Measurements from ENCODE around the gene CYP19A1.
"Not testable (repeated sequence)": the region's sequence is repeated elsewhere in the genome, so short reads cannot be mapped to it uniquely, and the experiment has no call there.

The CYP19A1 gene

DNA sequence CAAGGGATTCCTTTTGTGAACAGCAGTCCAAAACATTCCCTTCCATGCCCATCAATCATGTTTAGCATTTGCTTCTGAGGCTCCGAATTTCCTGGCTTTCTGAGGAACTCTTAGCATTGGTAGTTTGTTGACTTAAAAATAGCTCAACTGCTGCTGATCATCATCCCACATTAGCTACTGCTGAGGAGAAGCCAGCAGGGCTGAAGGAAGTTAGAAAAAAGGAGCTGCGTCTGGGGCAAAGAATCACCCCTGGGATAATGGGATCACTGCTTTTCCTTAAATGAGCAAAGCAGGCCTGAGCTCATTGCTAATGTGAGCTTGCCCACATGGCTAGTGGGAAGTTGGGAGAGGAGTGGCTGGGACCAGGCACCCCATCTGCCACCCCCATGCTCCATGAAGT is 39.8 kb downstream of the CYP19A1 start:
- no peak for DNase-seq (ENCODE audit: low read depth, low spot score)

DNA sequence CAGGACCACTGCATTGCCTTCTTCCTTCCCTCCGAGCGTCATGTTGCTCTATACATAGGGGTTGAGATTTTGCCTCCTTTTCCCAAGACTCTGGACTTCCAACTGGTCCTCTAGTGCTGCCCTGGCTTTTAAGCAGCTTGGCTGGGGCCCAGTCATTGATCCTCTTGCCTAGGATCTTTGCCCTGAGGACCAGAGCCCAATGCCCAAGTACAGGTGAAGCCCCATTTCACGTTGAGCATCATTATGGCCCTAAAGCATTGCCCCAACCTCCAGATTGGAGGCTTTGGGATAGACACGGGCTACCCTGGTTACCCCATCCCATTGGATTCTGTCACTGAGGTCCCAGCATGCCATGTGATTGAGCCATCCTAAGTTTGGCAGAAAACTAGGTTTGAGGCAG is 47.7 kb downstream of the CYP19A1 start:
- DNase-seq (ENCODE audit: low read depth, low spot score), result no peak

DNA sequence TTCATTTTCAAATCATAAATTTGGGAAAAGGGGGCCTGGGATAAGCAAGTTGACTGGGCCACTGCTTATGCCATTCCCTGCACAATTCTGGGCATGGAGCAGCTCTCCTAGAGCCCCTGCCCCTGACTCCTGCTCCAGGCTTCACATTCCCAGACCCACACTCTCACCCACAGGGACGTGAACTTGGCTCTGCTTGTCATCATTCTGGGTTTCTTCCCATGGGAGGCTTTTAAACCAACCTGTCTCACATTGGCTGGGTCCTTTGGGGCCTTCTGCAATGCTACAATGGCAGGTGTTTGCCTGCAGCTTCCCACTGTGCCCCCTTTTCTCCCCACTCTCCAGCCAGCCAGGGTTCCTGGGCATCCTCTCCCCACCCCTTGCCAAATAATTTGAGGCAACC is 49.1 kb downstream of the CYP19A1 start:
- DNase-seq (ENCODE audit: low read depth, low spot score), result no peak

DNA sequence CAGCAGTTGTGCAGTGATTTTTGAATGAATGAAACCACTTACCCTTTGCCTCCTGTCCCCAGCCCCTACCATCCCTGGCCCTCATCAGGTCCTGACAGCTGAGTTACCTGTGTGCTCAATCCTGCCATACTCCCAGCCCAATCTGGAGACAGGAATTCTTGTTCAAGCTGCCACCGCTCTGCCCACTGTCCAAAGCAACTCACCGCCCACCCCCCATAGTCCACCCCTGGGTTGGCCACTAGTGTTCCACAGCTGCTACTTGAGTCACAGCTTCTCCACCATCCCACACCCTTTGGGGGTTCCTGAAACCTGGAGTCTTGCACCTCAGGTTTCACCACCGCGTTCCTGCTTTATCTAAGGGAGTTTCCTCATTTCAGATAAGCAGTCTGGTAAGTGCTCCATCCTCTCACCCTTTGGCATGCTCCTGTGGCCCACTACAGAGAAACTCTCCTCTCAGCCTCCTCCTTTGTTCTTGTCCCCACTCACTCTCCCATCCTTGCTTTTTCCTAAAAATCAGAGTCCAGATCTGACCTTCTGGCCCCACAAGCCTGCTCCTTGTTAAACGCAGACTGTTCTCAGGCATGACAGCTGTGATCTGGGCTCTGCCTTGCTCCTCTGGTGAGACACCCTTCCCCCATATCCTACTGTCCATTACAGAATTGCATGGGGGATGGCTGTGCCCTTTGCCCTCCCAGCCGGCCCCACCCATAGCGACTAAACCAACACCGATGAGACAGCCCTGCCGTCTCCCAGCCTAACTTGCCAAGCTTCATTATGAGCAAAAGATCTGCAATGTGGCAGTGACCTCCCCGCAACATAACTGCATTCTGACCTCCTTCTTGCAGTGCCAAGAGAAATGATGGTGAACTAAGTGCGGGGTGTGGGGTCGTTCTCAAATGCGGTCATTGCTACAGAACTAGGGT is 50.0 kb downstream of the CYP19A1 start:
- no peak for DNase-seq (ENCODE audit: low read depth, low spot score)

DNA sequence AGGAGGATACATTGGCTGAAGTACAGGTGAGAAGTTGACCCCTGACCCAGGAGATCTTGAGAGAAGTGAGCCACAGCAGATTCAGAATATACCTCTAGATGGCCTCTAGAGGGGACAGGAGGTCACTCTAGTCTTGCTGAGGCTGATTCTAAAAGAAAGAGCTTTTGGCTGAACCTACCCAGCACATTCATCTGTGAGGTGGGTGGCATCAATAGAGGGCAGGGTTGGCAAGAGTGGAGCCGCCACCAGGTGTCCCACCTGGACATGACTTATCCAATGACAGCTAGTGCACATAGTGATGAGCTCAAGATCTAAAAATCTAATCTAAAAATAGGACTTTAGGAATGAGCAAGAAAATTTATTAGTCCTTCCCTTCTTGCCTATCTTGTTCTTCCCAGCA is 51.6 kb downstream of the CYP19A1 start:
- no peak for DNase-seq (ENCODE audit: low read depth, low spot score)

DNA sequence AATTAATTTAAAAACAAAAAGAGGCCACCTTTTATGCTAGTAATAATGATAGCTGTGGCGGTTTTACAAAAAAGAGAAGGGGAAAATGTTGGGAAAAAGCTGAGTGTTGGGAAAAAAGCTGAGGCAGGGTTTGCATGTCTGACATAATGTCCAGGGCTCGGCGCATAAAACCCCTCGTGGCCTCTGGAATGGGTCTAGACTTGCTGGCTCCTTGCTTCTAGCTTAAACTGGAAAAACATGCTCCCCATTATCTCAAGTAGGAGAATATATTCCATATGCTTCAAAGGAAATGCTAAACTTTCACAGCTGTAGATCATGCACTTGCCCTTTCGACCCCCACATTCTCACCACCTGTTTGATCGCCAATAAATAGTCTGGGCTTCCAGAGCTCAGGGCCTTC is 53.0 kb downstream of the CYP19A1 start:
- no peak for DNase-seq (ENCODE audit: low read depth, low spot score)

DNA sequence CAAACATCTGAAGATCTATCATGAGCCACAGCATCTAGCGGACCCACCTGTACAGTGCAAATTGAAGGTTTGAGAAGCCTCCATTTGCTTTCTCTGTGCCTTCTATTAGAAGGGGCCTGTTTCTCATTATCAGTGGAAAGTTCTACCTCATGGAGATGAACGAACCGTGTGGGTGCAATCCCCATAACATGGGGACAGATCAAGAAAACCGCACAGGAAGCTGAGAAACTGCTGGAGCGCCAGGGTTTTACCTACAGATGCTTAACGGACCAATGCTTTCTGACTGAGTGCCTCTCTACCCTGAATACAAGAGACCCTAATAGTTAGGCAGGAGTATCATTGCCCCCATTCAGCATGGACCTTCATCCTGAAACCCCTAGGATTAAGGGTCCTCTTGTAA is 53.5 kb downstream of the CYP19A1 start:
- no peak for DNase-seq (ENCODE audit: low read depth, low spot score)

DNA sequence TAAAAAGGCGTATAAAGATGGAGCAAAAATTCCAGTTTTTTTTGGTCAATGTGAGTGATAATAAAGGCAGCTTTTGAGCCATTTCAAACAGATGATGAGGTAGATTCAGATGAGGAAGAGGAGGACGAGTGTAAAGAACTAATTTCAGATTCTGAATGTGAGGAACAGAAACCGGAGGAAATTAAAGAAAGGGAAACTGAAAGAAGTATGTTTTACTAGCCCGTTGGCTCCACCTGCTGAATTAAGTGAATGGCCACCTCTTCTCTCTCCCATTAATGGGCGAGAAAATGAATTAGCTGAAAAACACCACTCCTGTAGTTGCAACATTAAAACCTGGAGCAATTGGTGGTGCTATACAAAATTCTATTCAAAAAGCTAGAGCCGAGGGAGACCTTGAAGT is 55.4 kb downstream of the CYP19A1 start:
- DNase-seq (ENCODE audit: low read depth, low spot score), result no peak

DNA sequence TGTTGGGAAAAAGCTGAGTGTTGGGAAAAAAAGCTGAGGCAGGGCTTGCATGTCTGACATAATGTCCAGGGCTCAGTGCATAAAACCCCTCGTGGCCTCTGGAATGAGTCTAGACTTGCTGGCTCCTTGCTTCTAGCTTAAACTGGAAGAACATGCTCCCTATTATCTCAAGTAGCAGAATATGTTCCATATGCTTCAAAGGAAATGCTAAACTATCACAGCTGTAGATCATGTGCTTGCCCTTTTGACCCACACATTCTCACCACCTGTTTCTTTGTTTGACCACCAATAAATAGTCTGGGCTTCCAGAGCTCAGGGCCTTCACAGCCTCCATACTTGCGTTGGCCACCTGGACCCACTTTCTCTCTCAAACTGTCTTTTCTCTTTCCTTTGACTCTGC is 56.2 kb downstream of the CYP19A1 start:
- DNase-seq (ENCODE audit: low read depth, low spot score), result not testable (repeated sequence)

DNA sequence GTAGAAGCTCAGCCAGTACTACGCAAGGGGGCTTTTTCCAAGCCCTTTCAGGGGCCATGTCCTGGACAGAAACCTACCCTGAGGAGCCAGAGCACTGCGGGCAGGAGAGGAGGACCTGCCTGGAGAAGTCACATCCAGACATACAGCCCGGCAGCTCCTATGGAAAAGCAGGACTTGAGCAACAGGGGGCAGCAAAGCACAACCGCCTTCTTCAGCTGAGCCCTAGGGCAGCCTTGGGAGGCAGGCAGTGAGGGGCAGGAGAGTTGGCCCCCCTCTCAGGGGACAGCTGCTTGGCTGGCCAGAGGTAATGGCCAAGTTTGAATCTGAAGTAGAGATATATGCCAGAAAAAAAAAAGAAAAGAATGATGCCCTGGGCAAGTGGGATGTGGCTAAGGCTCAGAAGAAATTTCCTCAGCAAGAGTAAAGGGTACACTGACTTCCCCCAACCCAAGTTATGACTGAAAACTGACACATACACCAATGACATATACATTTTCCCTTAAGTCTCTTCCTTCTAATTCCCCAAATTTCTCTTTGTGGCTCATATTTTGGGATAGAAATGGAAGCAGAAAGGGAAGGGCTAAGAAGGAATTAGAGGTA is 56.9 kb downstream of the CYP19A1 start:
- no peak for DNase-seq (ENCODE audit: low read depth, low spot score)

DNA sequence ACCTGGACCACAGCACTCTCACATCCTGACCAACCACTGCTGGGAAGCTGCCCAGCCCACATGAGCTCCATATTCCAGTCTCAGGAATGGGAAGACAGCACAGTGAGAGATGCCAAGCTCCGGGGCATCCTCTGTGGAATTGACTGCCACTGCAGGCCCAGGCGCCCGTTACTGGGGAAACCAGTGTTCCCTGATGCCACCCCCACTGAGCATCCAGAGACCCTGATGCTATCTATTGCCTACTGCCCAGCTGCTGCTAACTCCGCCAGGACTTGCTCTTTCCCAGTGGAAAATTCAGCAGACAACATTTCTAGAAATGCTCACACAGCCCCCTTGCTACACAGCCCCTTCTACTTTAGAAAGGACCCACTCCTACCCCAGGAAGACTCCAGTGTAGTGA is 57.6 kb downstream of the CYP19A1 start:
- no peak for DNase-seq (ENCODE audit: low read depth, low spot score)

DNA sequence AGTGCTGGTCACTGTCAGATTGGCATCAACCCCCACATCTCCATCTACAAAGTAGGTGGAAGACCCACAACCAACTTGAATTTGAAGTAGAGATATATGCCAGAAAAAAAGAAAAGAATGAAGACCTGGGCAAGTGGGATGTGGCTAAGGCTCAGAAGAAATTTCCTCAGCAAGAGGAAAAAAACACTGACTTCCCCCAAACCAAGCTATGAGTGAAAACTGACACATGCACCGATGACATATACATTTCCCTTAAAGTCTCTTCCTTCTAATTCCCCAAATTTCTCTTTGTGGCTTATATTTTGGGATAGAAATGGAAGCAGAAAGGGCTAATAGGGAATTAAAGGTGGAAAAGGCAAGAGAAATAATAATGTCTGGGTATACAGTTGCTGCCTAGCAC is 59.0 kb downstream of the CYP19A1 start:
- no peak for DNase-seq (ENCODE audit: low read depth, low spot score)

DNA sequence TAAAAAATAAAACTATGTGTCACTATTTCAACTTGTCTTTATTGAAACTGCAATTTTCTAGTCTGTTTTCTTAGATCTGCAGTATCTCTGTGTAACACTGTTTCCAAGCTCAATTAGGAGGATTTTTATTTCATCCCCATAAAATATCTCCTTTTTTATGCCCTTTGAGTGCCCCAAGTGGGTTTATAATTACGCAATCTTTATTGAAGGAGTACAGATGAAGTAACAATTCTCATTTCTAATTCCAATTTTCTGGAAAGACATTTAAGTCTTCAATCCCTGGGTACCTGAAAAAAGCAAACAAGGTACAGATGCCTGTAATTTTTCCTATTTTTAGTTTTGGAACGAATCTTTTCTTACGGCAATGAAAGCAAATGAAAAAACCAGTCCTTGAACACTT is 61.3 kb downstream of the CYP19A1 start:
- DNase-seq (ENCODE audit: low read depth, low spot score), result no peak

DNA sequence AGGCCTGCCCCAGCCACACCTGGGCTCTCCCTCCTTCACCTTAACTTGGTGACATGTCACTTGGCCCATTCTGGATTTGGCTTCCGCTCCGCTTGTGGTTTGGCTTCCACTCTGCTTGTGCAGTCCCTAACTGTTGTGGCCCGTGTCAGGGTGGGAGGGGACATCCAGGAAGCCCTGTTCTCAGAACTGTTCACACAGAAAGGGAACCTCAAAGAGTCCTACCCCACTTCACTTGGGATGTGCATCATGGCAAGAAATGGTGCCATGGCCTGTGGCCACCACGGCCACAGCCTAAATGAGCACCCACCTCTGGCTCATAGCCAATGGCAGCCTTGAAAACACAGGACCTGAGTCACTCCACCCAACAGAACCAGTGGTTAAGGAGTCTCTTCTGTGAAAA is 63.4 kb downstream of the CYP19A1 start:
- no peak for DNase-seq (ENCODE audit: low read depth, low spot score)

DNA sequence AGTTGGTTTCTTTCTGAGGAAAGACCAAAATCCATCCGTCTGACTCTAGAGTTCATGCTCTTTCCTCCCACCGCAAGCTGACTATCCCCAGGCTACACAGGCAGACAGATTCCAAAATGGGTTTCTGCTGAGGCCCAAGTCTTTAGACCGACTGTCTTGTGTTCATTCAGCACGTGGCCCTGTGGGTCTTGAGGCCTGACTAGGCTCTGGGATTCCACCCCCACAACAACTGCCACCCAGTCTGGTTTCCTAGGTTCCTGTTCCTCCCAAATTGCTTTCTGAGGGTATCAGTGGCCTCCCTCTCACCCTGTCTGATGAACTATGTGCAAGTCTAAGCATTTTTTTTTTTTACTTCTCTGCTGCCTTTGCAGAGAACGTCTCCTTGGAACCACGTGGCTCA is 67.7 kb downstream of the CYP19A1 start:
- DNase-seq (ENCODE audit: low read depth, low spot score), result no peak

DNA sequence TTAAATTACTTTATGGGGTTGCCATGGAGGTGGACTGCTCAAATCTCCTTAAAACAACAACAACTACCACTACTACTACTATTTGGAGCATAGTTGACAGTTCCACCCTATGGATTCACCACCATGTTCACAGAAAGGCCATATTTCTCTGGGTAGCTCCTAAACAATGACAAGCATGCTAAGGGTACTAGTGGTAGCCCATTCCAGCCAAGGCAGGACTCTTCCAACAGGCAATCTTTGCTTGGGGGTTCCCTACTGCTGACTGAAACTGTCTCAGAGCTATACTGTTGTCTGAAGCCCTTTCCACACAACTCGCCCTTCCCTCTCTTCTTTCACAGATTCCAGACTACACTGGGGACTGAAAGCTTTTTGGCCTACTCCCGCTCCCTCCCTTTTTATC is 68.9 kb downstream of the CYP19A1 start:
- no peak for DNase-seq (ENCODE audit: low read depth, low spot score)

DNA sequence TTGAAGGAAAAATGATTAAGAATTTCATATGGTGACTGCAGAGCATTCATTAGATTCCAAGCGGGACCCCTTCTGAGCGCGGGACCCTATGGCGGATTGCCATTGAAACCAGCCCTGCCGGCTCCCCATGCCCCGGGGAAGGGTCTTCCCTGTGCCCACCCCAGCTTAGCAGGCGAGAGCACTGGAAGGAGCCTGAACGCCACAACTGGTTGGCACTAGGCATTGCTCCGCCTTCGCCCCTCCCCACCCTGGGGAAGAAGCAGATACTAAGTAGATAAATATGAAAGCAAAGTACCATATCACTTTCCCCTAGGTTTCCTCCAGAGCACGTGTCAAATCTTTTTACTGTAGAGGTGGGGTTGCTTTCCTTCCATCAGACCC is 70.7 kb downstream of the CYP19A1 start:
- DNase-seq (ENCODE audit: low read depth, low spot score), result no peak

DNA sequence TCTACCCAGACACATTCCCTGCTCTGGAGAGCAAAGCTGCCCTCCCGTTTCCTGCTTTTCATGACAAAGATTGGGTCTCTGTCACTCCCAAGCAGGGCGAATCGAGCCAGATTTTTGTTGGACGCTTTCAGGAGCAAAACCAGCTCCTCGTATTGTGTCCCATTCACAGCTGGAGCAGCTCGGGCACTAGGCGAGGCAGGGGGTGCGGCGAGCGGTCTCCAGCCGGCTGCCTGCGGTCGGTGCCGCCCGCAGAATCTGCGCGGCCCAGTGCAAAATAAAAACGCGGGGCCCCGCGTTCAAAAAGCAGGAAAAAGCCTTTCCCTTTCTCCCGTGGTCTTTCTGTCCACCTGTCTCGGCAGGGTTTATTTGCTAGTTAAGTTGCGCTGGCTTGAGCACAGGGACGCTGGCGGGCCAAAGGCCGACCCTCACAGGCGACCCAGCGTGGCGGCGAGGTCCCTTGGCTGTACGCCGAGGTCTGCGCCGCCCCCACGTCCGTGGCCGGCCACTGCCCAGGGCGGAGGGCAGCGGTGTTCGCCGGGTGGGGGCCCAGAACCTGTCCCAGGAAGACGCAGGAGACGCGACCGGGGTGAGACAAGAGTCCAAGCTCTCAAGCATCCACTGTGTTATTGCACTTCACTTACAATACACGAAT is 71.2 kb downstream of the CYP19A1 start:
- no peak for DNase-seq (ENCODE audit: low read depth, low spot score)

DNA sequence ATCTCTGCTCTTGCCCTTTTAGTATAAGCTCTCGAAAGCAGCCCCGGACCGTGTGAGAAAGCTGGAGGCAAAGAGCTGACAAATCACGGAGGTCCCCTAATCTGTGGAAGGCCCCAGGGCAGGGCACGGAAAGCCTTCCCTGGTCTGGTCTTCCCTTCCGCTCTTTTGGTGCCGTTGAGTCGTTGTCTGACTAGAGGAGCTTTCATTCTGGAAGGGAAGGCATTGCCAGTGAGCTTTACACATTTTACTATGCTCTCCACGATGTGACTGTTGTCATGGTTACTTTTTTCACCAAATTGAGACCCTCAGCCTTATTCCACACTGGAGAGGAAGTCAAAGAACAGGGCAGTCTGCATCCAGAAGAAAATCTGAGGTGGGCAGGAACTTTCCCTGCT is 71.7 kb downstream of the CYP19A1 start:
- no peak for DNase-seq (ENCODE audit: low read depth, low spot score)

DNA sequence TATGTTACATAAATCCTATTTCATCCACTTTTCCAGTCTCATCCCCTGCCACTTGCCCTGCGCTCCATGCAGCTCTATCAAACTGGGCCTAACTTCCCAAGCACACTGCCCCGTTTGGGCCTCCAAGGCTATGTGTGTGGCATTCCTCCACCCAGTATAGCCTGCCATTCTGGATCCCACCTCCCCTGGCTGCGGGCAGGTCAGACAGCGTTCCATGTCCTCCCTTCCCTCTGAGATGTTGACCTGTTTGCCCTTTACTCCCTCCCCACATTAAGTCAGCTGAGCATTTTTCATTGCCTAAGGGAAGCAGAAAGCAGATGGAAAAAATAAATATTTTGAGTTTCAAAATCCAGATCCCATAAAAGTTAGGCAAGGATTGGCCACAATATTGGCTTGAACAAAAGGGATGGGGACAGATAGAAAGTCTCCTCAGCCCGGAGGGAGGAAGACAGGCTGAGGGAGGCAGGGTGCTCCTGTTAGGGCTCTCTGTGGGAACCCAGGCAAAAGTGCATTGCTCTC is 73.3 kb downstream of the CYP19A1 start:
- DNase-seq (ENCODE audit: low read depth, low spot score), result no peak

DNA sequence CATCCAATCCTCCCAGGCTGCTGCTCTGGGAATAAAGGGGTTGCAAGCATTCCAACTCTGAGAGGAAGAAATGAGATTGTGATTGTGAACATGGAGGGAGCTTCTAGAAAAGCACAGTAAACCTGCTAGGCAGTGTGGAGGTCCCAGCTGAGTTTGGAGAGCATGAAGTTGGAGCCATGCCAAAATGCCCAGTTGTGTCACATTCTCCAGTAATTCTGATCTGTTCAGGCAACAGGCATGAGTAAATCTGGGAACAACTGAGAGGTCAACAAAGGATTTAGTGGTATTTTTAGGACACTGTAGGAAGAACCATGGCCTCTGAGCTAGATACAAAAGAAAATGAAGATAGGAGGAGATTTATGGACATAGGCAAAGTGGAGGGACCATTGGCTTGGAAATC is 74.7 kb downstream of the CYP19A1 start:
- no peak for DNase-seq (ENCODE audit: low read depth, low spot score)

DNA sequence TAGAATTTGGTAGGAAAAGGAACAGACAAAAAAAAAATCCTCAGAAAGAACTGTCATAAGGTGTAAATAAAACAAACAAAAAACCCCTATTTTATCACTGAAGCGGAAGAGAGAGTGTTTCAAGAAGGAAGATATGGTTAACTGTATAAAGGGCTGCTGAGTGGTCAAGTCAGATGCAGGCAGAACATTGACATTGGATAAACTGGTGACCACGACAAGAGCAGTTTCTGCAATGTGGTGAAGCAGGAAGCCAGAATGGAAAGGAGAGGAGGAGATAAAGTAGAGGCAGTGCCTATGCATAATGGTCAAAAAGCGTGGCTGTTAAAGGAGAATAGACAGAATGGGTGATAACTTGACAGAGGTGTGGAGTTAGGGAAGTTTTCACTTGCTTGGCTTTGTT is 75.3 kb downstream of the CYP19A1 start:
- no peak for DNase-seq (ENCODE audit: low read depth, low spot score)

DNA sequence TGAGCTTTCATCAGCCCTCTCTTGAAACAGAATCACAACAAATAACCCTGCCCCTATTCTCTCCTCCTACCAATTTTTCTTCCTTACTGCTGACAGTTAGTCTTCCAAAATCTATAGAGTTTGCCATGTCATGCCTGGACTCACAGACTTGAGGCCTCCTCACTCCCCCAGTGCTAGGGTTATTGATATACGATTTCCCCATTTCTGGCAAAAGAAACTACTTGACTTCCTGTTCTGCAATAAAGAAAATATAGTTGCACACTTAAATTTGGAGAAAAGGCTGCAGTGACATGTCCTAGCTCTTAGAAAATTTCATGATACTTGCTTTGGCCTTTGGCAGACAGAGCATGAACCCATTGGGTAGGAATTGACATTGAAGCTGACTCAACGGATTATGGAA is 75.9 kb downstream of the CYP19A1 start:
- no peak for DNase-seq (ENCODE audit: low read depth, low spot score)
